Esophagus squamous epithelium (tissue), 4 donors: ENCODE measurements around the gene RANBP9.

ENCODE experiments used
- POLR2A ChIP-seq, 4 donors: fragments of 450-650 bp; IDR thresholded peaks; one replicate each; pipeline ENCODE4 v1.6.1; 2017; ENCODE audit warnings: antibody characterized with exemption in 4 of 4, mild to moderate bottlenecking in 4 of 4, moderate library complexity in 3 of 4
- TF ChIP-seq, protein P1 (sequence below), 6 experiments: fragments of 450-650 bp in 4 of 6; fragments of 200-600 bp in 2 of 6; sonication (generic) in 2 of 6; IDR thresholded peaks; one replicate each; pipeline ENCODE4 v1.5.1; 2016 to 2019; ENCODE audit warnings: antibody characterized with exemption in 6 of 6, mild to moderate bottlenecking in 4 of 6, moderate library complexity in 4 of 6

DNA sequence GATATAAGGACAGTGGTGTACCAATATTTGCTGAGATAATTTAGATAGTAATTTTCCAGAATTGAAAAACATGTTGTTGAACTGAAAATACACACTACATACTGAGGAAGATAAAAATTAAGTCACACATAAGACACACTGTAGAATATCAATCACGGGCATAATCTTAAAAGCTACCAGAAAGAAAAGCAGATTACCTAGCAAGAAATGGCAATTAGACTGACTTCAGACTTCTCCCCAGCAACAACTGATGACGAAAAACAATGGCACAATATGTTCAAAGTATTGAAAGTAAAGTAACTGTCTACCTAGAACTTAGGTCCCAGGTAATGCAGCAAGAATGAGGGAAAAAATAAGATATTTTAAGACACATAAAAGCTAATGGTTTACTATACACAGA lies 50.0 kb downstream of the RANBP9 start:
- TF ChIP-seq, protein P1, sequence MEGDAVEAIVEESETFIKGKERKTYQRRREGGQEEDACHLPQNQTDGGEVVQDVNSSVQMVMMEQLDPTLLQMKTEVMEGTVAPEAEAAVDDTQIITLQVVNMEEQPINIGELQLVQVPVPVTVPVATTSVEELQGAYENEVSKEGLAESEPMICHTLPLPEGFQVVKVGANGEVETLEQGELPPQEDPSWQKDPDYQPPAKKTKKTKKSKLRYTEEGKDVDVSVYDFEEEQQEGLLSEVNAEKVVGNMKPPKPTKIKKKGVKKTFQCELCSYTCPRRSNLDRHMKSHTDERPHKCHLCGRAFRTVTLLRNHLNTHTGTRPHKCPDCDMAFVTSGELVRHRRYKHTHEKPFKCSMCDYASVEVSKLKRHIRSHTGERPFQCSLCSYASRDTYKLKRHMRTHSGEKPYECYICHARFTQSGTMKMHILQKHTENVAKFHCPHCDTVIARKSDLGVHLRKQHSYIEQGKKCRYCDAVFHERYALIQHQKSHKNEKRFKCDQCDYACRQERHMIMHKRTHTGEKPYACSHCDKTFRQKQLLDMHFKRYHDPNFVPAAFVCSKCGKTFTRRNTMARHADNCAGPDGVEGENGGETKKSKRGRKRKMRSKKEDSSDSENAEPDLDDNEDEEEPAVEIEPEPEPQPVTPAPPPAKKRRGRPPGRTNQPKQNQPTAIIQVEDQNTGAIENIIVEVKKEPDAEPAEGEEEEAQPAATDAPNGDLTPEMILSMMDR (IDR thresholded peaks at IDR 0.05) = no peak
- no peak for TF ChIP-seq POLR2A (IDR thresholded peaks at IDR 0.05)
